Fibroblast of villous mesenchyme (primary cell): Measurements from ENCODE around the gene UPF3A. TPM values are rescaled to one million over a fixed set of nuclear protein-coding genes. Genes with fewer than 3 reads are reported as not detected.
"Not testable (repeated sequence)": the region's sequence is repeated elsewhere in the genome, so short reads cannot be mapped to it uniquely, and the experiment has no call there.

Experiments used
- DNase-seq: peaks from one replicate; pipeline ENCODE4 v3.0.0-alpha.2; 2010; ENCODE audit warnings: low read depth
- H3K4me3 ChIP-seq: 2 replicates; pipeline ENCODE4 v1.5.1; 2011; ENCODE audit warnings: low read depth, mild to moderate bottlenecking, low read length
- total RNA-seq: library from RNA; depleted of rRNA; stranded (reverse); fragments of >200 nt; gene quantifications from 2 replicates; pipeline ENCODE4 v1.2.3, GENCODE V29; 2012
- TF ChIP-seq, protein P1 (sequence below): IDR thresholded peaks from 2 replicates; pipeline ENCODE4 v1.5.1; 2012; ENCODE audit warnings: low read depth, mild to moderate bottlenecking, low read length; ENCODE audit not compliant: insufficient read depth

The UPF3A gene
- total RNA-seq, 1 donor = 20.7 TPM

- TF ChIP-seq, protein P1, sequence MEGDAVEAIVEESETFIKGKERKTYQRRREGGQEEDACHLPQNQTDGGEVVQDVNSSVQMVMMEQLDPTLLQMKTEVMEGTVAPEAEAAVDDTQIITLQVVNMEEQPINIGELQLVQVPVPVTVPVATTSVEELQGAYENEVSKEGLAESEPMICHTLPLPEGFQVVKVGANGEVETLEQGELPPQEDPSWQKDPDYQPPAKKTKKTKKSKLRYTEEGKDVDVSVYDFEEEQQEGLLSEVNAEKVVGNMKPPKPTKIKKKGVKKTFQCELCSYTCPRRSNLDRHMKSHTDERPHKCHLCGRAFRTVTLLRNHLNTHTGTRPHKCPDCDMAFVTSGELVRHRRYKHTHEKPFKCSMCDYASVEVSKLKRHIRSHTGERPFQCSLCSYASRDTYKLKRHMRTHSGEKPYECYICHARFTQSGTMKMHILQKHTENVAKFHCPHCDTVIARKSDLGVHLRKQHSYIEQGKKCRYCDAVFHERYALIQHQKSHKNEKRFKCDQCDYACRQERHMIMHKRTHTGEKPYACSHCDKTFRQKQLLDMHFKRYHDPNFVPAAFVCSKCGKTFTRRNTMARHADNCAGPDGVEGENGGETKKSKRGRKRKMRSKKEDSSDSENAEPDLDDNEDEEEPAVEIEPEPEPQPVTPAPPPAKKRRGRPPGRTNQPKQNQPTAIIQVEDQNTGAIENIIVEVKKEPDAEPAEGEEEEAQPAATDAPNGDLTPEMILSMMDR = no peak
- DNase-seq = no peak
- H3K4me3 ChIP-seq = no peak overlapping the region
These were observed 48.7 kb downstream of the UPF3A start for GRCh38 chr13:114330086-114330485.

DNA sequence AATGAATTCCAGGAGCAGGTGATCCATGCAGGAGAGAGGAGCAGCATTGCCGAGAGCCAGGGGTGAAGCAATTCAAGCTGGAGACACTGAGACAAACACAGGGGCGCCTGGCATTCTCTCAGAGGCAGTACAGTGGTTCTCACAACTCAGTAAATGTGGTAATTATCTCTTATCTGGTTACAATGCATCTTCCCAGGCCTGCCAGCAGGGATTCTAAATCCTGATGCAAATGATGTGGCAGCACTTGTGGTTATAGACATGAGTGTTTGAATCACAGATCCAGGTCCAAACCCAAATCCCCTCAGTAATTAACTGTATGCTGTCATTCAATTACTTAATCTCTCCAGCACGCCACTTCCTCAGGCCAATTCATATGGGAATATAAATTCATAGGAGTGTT lies 52.5 kb downstream of the UPF3A start:
- not testable (repeated sequence) for H3K4me3 ChIP-seq
- DNase-seq = peak; percentile 11

DNA sequence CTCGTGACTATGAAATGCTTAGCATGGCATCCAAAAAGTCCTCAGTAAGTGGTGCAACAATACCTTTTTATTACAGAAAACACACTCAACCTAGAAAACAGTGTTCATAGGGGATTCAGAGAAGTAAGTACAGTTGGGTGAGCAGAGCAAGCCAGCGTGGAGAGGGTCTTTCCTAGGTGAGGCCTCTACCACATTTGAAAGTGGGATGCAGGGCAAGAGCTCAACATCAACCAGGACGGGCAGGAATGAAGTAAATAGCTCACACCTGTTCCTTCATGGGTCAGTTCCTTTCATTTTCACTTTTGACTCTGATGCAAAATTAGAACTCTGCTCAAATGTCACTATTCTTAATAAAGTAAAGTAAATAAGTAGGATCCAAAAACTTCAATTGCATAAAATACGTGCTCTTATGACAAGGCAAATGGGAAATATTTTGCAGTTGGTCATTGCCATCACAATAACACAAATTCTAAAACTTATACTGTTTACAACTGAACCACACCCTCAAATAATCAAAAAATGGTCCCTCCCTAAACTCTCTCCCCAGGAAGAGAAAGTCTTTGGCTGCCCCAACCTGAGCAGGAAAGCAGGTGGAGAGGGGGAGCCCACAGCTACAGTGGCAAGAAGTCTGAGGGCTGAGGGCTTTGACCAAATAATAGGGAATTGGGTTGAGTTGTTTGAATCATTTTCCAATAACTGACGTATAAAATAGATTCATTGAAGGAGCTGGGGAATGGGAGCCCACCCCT lies 53.1 kb downstream of the UPF3A start:
- TF ChIP-seq, protein P1 = no peak
- DNase-seq = no peak
- H3K4me3 ChIP-seq = no peak overlapping the region

GRCh38 chr13:114336457-114336856 lies 55.1 kb downstream of the UPF3A start:
- H3K4me3 ChIP-seq, DNase-seq: not testable (repeated sequence)

GRCh38 chr13:114338959-114339358 lies 57.6 kb downstream of the UPF3A start:
- DNase-seq = no peak
- H3K4me3 ChIP-seq = no peak overlapping the region
- TF ChIP-seq, protein P1 = no peak

- peak; percentile 57 for DNase-seq
- TF ChIP-seq, protein P1 = peak; percentile 81
- no peak overlapping the region for H3K4me3 ChIP-seq
These were observed 58.6 kb downstream of the UPF3A start for GRCh38 chr13:114339857-114340534.

DNA sequence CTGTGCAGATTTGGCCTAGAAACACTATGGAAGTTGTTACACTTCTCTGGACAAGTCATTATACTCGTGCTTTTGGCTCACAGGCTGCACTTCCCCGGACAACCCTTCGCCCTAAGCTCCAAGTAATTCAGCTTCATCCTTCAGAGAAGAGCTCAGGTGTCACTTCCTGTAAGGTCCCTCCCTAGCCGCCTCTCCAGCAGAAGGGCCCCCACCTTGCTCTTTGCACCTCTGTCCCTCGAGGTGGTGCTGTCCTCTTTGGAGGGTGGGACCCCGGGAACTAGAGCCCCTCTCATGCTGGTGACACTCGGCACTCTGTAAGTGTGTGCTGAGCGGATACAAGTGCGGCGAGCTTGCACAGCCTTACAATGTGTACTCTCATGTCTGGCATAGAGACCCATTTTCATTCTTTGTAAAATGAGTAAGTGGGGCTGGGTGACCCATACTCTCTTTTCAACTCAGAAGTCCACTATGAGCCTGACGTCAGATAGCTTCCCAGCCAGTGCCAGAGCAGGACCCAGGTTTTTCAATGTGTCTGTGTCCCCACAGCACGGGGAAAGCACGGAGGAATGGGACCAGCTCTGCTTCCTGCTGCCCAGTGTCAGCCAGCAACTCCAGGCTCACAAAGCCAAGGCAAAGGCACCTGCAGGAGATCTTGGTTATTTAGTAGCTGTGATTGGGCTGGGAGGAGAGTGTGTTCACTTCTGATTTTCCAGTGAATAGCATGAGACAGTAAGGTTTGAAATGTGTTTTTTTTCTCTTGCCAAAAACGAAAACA lies 59.8 kb downstream of the UPF3A start:
- TF ChIP-seq, protein P1 = no peak
- H3K4me3 ChIP-seq = no peak overlapping the region
- no peak for DNase-seq

GRCh38 chr13:114347256-114347655 lies 65.9 kb downstream of the UPF3A start:
- not testable (repeated sequence) for DNase-seq, H3K4me3 ChIP-seq
